ENCODE measurements around the gene DUSP10.

Gene DUSP10

GRCh38 chr1:221741703-221742554, at the start of gene DUSP10:
DUSP10 (minus strand) TSS chr1:221742089; CDS start chr1:221739744, 2,345 bp downstream.
- DNase-seq (ENCODE audit: low read depth, low spot score) = peak; percentile 99
- TF ChIP-seq CTCF (IDR thresholded peaks at IDR 0.05; ENCODE audit: insufficient read depth, low read length, missing control alignments) = no peak
- CTCF ChIA-PET = interaction anchor here (0.8 to 5.4 kb wide), 14 partner anchors 10 to 713 kb away, joined by 3 to 51 read pairs (median 4); no protein-coding TSS in a partner anchor
- POLR2A ChIA-PET = interaction anchor here (0.6 to 2.7 kb wide), 21 partner anchors 13 to 713 kb away, joined by 3 to 28 read pairs (median 3); no protein-coding TSS in a partner anchor
- H3K4me3 ChIP-seq (ENCODE audit: low read depth, low read length) = peak within 1 kb of the TSS; percentile 92

- ChIA-PET CTCF (no interaction called here), POLR2A (no interaction called here)
- no peak for DNase-seq (ENCODE audit: low read depth, low spot score)
- no peak overlapping the region for H3K4me3 ChIP-seq (ENCODE audit: low read depth, low read length)
- TF ChIP-seq CTCF (IDR thresholded peaks at IDR 0.05; ENCODE audit: insufficient read depth, low read length, missing control alignments) = no peak
These were observed 46.6 kb upstream of the DUSP10 start for GRCh38 chr1:221788466-221788865.

- no peak for DNase-seq (ENCODE audit: low read depth, low spot score)
- TF ChIP-seq CTCF (IDR thresholded peaks at IDR 0.05; ENCODE audit: insufficient read depth, low read length, missing control alignments) = no peak
- ChIA-PET CTCF (interaction anchor here (0.6 to 1.1 kb wide), 2 partner anchors 18 to 213 kb away, joined by 3 read pairs; no protein-coding TSS in a partner anchor), POLR2A (no interaction called here)
- no peak overlapping the region for H3K4me3 ChIP-seq (ENCODE audit: low read depth, low read length)
These were observed 44.8 kb upstream of the DUSP10 start for GRCh38 chr1:221786647-221787046.

GRCh38 chr1:221783936-221784335, 42.0 kb upstream of the DUSP10 start:
- ChIA-PET POLR2A (no interaction called here), CTCF (interaction anchor here (1.0 to 1.5 kb wide), 2 partner anchors 39 to 671 kb away, joined by 3 to 5 read pairs; no protein-coding TSS in a partner anchor)
- no peak for TF ChIP-seq CTCF (IDR thresholded peaks at IDR 0.05; ENCODE audit: insufficient read depth, low read length, missing control alignments)
- H3K4me3 ChIP-seq (ENCODE audit: low read depth, low read length) = no peak overlapping the region
- no peak for DNase-seq (ENCODE audit: low read depth, low spot score)

GRCh38 chr1:221783437-221783836, 41.5 kb upstream of the DUSP10 start:
- no peak overlapping the region for H3K4me3 ChIP-seq (ENCODE audit: low read depth, low read length)

More at GRCh38 chr1:221783437-221783836, 41.5 kb upstream of the DUSP10 start:
- TF ChIP-seq CTCF (IDR thresholded peaks at IDR 0.05; ENCODE audit: insufficient read depth, low read length, missing control alignments) = no peak
- CTCF ChIA-PET = interaction anchor here (1.0 to 1.5 kb wide), 2 partner anchors 39 to 672 kb away, joined by 3 to 5 read pairs; no protein-coding TSS in a partner anchor
- POLR2A ChIA-PET = no interaction called here
- no peak for DNase-seq (ENCODE audit: low read depth, low spot score)
